Neural progenitor cell (in vitro differentiated cells): ENCODE data around the gene TTYH2.
"Not testable (repeated sequence)": the region's sequence is repeated elsewhere in the genome, so short reads cannot be mapped to it uniquely, and the experiment has no call there.

Source experiments
- CTCF ChIP-seq: fragments of 200-600 bp; sonication (generic); IDR thresholded peaks from 2 replicates; pipeline ENCODE4 v1.5.1; 2017; ENCODE audit warnings: antibody characterized with exemption, mild to moderate bottlenecking
- EZH2 ChIP-seq: fragments of 200-600 bp; sonication (generic); IDR thresholded peaks from 2 replicates; pipeline ENCODE4 v1.6.1; 2017; ENCODE audit warnings: antibody characterized with exemption, mild to moderate bottlenecking, moderate library complexity

DNA sequence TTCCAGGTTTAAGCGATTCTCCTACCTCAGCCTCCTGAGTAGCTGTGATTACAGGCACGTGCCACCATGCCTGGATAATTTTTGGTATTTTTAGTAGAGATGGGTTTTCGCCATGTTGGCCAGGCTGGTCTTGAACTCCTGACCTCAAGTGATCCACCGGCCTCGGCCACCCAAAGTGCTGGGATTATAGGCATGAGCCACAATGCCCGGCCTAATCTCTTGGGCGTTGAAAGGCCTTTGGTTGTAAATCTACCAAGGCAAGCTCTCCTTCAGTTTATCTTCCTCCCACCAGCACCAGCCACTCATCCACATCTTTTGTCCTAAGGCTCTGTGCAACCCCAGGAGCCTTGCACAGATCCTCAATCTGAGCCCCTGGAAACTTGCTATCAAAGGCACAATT, 66.2 kb downstream of the TTYH2 start:
- not testable (repeated sequence) for TF ChIP-seq CTCF, EZH2
